GM23338 (cell line): Measurements from ENCODE around the gene AGBL4. TPM values are rescaled to one million over a fixed set of nuclear protein-coding genes. Genes with fewer than 3 reads are reported as not detected.

Source experiments
- ATAC-seq: fragments of 200-7000 bp; cut with Tn5 transposase; 3 replicates; pipeline ENCODE4 v1.9.1; 2020
- DNase-seq: peaks from one replicate; pipeline ENCODE4 v3.0.0-alpha.2; 2015; ENCODE audit warnings: low spot score
- H2AFZ ChIP-seq: fragments of 200-600 bp; sonication (generic); 2 replicates; pipeline ENCODE4 v1.8.0; 2016; ENCODE audit warnings: antibody characterized with exemption, mild to moderate bottlenecking, moderate library complexity
- H3F3A ChIP-seq: fragments of 200-600 bp; sonication (generic); replicated peaks from 2 replicates; pipeline ENCODE4 v1.8.0; 2017; ENCODE audit warnings: antibody characterized with exemption, mixed run types, low read depth
- H3K27ac ChIP-seq: fragments of 200-600 bp; sonication (generic); 2 replicates; pipeline ENCODE4 v1.6.1; 2016; ENCODE audit warnings: low read depth
- H3K27me3 ChIP-seq: fragments of 200-600 bp; sonication (generic); 2 replicates; pipeline ENCODE4 v1.8.0; 2016; ENCODE audit warnings: mild to moderate bottlenecking, mixed run types, moderate library complexity; ENCODE audit not compliant: insufficient read depth
- H3K36me3 ChIP-seq: fragments of 200-600 bp; sonication (generic); 2 replicates; pipeline ENCODE4 v1.8.0; 2016; ENCODE audit warnings: mild to moderate bottlenecking; ENCODE audit not compliant: insufficient read depth
- H3K4me1 ChIP-seq: fragments of 200-600 bp; sonication (generic); 2 replicates; pipeline ENCODE4 v1.8.0; 2016; ENCODE audit warnings: mild to moderate bottlenecking, moderate library complexity; ENCODE audit not compliant: insufficient read depth
- H3K4me2 ChIP-seq: fragments of 200-600 bp; sonication (generic); 2 replicates; pipeline ENCODE4 v1.7.1; 2017; ENCODE audit warnings: mixed run types
- H3K4me3 ChIP-seq: fragments of 200-600 bp; sonication (generic); 2 replicates; pipeline ENCODE4 v1.6.1; 2016; ENCODE audit warnings: mixed run types
- H3K79me2 ChIP-seq: fragments of 200-600 bp; sonication (generic); replicated peaks from 2 replicates; pipeline ENCODE4 v1.8.0; 2017; ENCODE audit warnings: mild to moderate bottlenecking; ENCODE audit not compliant: insufficient read depth
- H3K9me2 ChIP-seq: fragments of 200-600 bp; sonication (generic); 2 replicates; pipeline ENCODE4 v1.8.0; 2017; ENCODE audit not compliant: insufficient read depth
- H4K20me1 ChIP-seq: fragments of 200-600 bp; sonication (generic); replicated peaks from 2 replicates; pipeline ENCODE4 v1.8.0; 2017; ENCODE audit warnings: mild to moderate bottlenecking; ENCODE audit not compliant: insufficient read depth
- H3K27ac Mint-ChIP-seq: 2 replicates; pipeline ENCODE4 v1.8.0; 2020; ENCODE audit warnings: inconsistent platforms, mild to moderate bottlenecking, moderate library complexity, mixed read lengths
- H3K27me3 Mint-ChIP-seq: 3 replicates; pipeline ENCODE4 v1.8.0; 2022; ENCODE audit warnings: low read depth, mild to moderate bottlenecking, moderate library complexity, mixed read lengths, inconsistent platforms; ENCODE audit not compliant: insufficient read depth, poor library complexity
- H3K36me3 Mint-ChIP-seq: 3 replicates; pipeline ENCODE4 v1.8.0; 2021; ENCODE audit warnings: low read depth, mild to moderate bottlenecking, inconsistent platforms, moderate library complexity, mixed read lengths
- H3K4me1 Mint-ChIP-seq: 3 replicates; pipeline ENCODE4 v1.8.0; 2020; ENCODE audit warnings: mild to moderate bottlenecking, inconsistent platforms, mixed read lengths
- H3K4me3 Mint-ChIP-seq: 3 replicates; pipeline ENCODE4 v1.8.0; 2021; ENCODE audit warnings: moderate library complexity, mild to moderate bottlenecking, inconsistent platforms, mixed read lengths
- H3K9me3 Mint-ChIP-seq: 3 replicates; pipeline ENCODE4 v1.8.0; 2020; ENCODE audit warnings: moderate library complexity, mild to moderate bottlenecking, inconsistent platforms, mixed read lengths
- CREB1 ChIP-seq: fragments of 250-450 bp; sonication (Bioruptor Pico); IDR thresholded peaks from 2 replicates; pipeline ENCODE4 v1.5.0; 2020; ENCODE audit warnings: low read depth, mild to moderate bottlenecking, moderate library complexity
- CTCF ChIP-seq, 2 experiments: fragments of 200-600 bp in 1 of 2; sonication (generic) in 1 of 2; conservative IDR thresholded peaks; 2 replicates each; pipeline versions ENCODE4 v1.5.1 to v1.6.1; 2016 to 2017; ENCODE audit warnings: antibody characterized with exemption in 2 of 2, low read depth in 2 of 2, mild to moderate bottlenecking in 2 of 2, moderate library complexity in 1 of 2
- ETS1 ChIP-seq: IDR thresholded peaks from 2 replicates; pipeline ENCODE4 v1.6.1; 2016; ENCODE audit warnings: antibody characterized with exemption
- EZH2 ChIP-seq: fragments of 200-600 bp; sonication (generic); IDR thresholded peaks from one replicate; pipeline ENCODE4 v1.8.0; 2017; ENCODE audit warnings: antibody characterized with exemption, mild to moderate bottlenecking, low read depth; ENCODE audit not compliant: unreplicated experiment
- EZH2phosphoT487 ChIP-seq: fragments of 200-600 bp; sonication (generic); IDR thresholded peaks from one replicate; pipeline ENCODE4 v1.8.1; 2018; ENCODE audit warnings: antibody characterized with exemption; ENCODE audit not compliant: unreplicated experiment
- JUNB ChIP-seq: IDR thresholded peaks from one replicate; pipeline ENCODE4 v1.6.1; 2016; ENCODE audit warnings: antibody characterized with exemption; ENCODE audit not compliant: unreplicated experiment
- NANOG ChIP-seq: IDR thresholded peaks from 2 replicates; pipeline ENCODE4 v1.6.1; 2016; ENCODE audit warnings: antibody characterized with exemption, borderline replicate concordance
- POLR2AphosphoS5 ChIP-seq: IDR thresholded peaks from 2 replicates; pipeline ENCODE4 v1.6.1; 2016; ENCODE audit warnings: antibody characterized with exemption, low read depth
- REST ChIP-seq: IDR thresholded peaks from one replicate; pipeline ENCODE4 v1.6.1; 2018; ENCODE audit warnings: antibody characterized with exemption; ENCODE audit not compliant: unreplicated experiment
- STAT1 ChIP-seq: IDR thresholded peaks from one replicate; pipeline ENCODE4 v1.6.1; 2016; ENCODE audit warnings: antibody characterized with exemption; ENCODE audit not compliant: unreplicated experiment
- ZNF114 ChIP-seq: fragments of 250-450 bp; sonication (Bioruptor Pico); IDR thresholded peaks from 2 replicates; pipeline ENCODE4 v1.5.0; 2020; ENCODE audit warnings: mild to moderate bottlenecking, moderate library complexity
- ZNF331 ChIP-seq: fragments of 250-450 bp; sonication (Bioruptor Pico); IDR thresholded peaks from 2 replicates; pipeline ENCODE4 v1.5.0; 2020; ENCODE audit warnings: low read depth, mild to moderate bottlenecking, moderate library complexity
- ZNF462 ChIP-seq: fragments of 250-450 bp; sonication (Bioruptor Pico); IDR thresholded peaks from 2 replicates; pipeline ENCODE4 v1.5.0; 2020; ENCODE audit warnings: mild to moderate bottlenecking, moderate library complexity
- polyA plus RNA-seq: library from polyadenylated mRNA; unstranded; fragments of >200 nt; fragmentation: Nextera tagmentation; extraction: Ambion mirVana; gene quantifications from 2 replicates; pipeline ENCODE4 v1.2.1, GENCODE V29; 2016
- total RNA-seq: library from RNA; depleted of rRNA; stranded (reverse); fragments of >200 nt; shearing (Covaris generic); gene quantifications from 2 replicates; pipeline ENCODE4 v1.2.3, GENCODE V29; 2014

The AGBL4 gene
- total and polyA plus RNA-seq, 2 experiments from 2014 or later: 0.91 to 1.5 TPM

GRCh38 chr1:48944811-48945210, 1078.9 kb downstream of the AGBL4 start:
- no peaks in the 10 kb centered on the region for H4K20me1 ChIP-seq
- no peaks in the 10 kb centered on the region for H3K4me1 ChIP-seq
- no peak for DNase-seq
- H3K27ac ChIP-seq: no peak overlapping the region
- H3K27me3 ChIP-seq: no peaks in the 10 kb centered on the region
- no peak for TF ChIP-seq STAT1
- no peak for TF ChIP-seq ZNF462 (CRISPR knock-in tag)
- TF ChIP-seq EZH2: no peak
- TF ChIP-seq REST: no peak
- no peak for TF ChIP-seq ETS1
- no peak for TF ChIP-seq EZH2phosphoT487
- TF ChIP-seq JUNB: no peak
- no peak for TF ChIP-seq CREB1 (CRISPR knock-in tag)
- TF ChIP-seq POLR2AphosphoS5: no peak
- TF ChIP-seq ZNF114 (CRISPR knock-in tag): no peak
- TF ChIP-seq CTCF (conservative IDR thresholded peaks at IDR 0.05; ENCODE audit: low read depth in 2 of 2): no peak
- no peak for TF ChIP-seq NANOG
- no peak for TF ChIP-seq ZNF331 (CRISPR knock-in tag)
- H3F3A ChIP-seq: no peaks in the 10 kb centered on the region
- Mint-ChIP-seq H3K27me3 (no peaks in the 10 kb centered on the region), H3K9me3 (peaks cover 10% of the 10 kb centered on the region; the same call in 2 of the 3 replicates), H3K4me1 (peaks cover 4% of the 10 kb centered on the region; the same call in 2 of the 3 replicates), H3K4me3 (no peak overlapping the region), H3K27ac (no peak overlapping the region), H3K36me3 (no peaks in the 10 kb centered on the region)
- no peaks in the 10 kb centered on the region for H3K36me3 ChIP-seq
- ATAC-seq: no peak
- no peaks in the 10 kb centered on the region for H3K79me2 ChIP-seq
- no peaks in the 10 kb centered on the region for H3K9me2 ChIP-seq
- no peak overlapping the region for H2AFZ ChIP-seq
- no peak overlapping the region for H3K4me3 ChIP-seq
- H3K4me2 ChIP-seq: no peak overlapping the region
